B cell (primary cell): ENCODE results near the gene SPAAR. TPM values are rescaled to one million over a fixed set of nuclear protein-coding genes. Genes with fewer than 3 reads are reported as not detected.

Experiments
- ATAC-seq: fragments of 200-7000 bp; cut with Tn5 transposase; one replicate; pipeline ENCODE4 v1.10.0; 2021; ENCODE audit warnings: low read depth, mild to moderate bottlenecking, moderate number of reproducible peaks, moderate library complexity
- CTCF ChIA-PET: fragments of 350-600 bp; sonication (Branson Sonifier 250); formaldehyde crosslinking; loops from one replicate; lab custom pipeline; 2021; ENCODE audit warnings: antibody characterized with exemption, inconsistent platforms; lab: Charles Lee
- POLR2A ChIA-PET: fragments of 350-600 bp; sonication (Branson Sonifier 250); formaldehyde crosslinking; loops from one replicate; lab custom pipeline; 2021; ENCODE audit warnings: antibody characterized with exemption; lab: Charles Lee
- DNase-seq: peaks from one replicate; pipeline ENCODE4 v3.0.0; 2013
- H2AFZ ChIP-seq: 2 replicates; pipeline ENCODE4 v1.6.1; 2012; ENCODE audit warnings: mild to moderate bottlenecking, low read depth, low read length; ENCODE audit not compliant: insufficient read depth, poor library complexity, severe bottlenecking
- H3K27ac ChIP-seq, 2 donors: 1 replicate in 1 of 2; 2 replicates in 1 of 2; pipeline ENCODE4 v1.5.1; 2012 to 2013; ENCODE audit warnings: low read length in 2 of 2, mild to moderate bottlenecking in 2 of 2, moderate library complexity in 1 of 2
- H3K27me3 ChIP-seq, 4 experiments: fragments of 200-600 bp in 1 of 4; sonication (generic) in 1 of 4; replicated peaks in 1 of 4; 1 replicate in 2 of 4; 2 replicates in 2 of 4; pipeline versions ENCODE4 v1.6.1 to v1.7.0; 2013 to 2016; ENCODE audit warnings: low read length in 3 of 4, mild to moderate bottlenecking in 2 of 4, mixed read lengths in 1 of 4, moderate library complexity in 1 of 4; ENCODE audit not compliant: insufficient read depth in 4 of 4, control insufficient read depth in 3 of 4; ENCODE audit errors: control extremely low read depth in 1 of 4
- H3K36me3 ChIP-seq, 2 experiments: replicated peaks in 1 of 2; 1 replicate in 1 of 2; 2 replicates in 1 of 2; pipeline versions ENCODE4 v1.6.1 to v1.7.1; 2013; ENCODE audit warnings: low read length in 1 of 2; ENCODE audit not compliant: insufficient read depth in 2 of 2, control insufficient read depth in 1 of 2; ENCODE audit errors: control extremely low read depth in 1 of 2, extremely low read depth in 1 of 2
- H3K4me1 ChIP-seq, 2 donors: fragments of 200-600 bp in 1 of 2; sonication (generic) in 1 of 2; 1 replicate in 1 of 2; 2 replicates in 1 of 2; pipeline versions ENCODE4 v1.5.1 to v1.6.1; 2013 to 2017; ENCODE audit warnings: low read length in 2 of 2; ENCODE audit not compliant: control insufficient read depth in 2 of 2, insufficient read depth in 2 of 2
- H3K4me2 ChIP-seq: replicated peaks from 2 replicates; pipeline ENCODE3; 2012; ENCODE audit warnings: mild to moderate bottlenecking, low read depth, low read length; ENCODE audit not compliant: poor library complexity, severe bottlenecking
- H3K4me3 ChIP-seq, 5 experiments: fragments of 200-600 bp in 1 of 5; sonication (generic) in 1 of 5; 1 replicate in 3 of 5; 2 replicates in 2 of 5; pipeline versions ENCODE4 v1.5.1 to v1.7.0; 2011 to 2016; ENCODE audit warnings: low read length in 4 of 5, mild to moderate bottlenecking in 4 of 5, low read depth in 2 of 5, control low read depth in 1 of 5, moderate library complexity in 1 of 5; ENCODE audit not compliant: insufficient read depth in 1 of 5; ENCODE audit errors: control extremely low read depth in 1 of 5, extremely low read depth in 1 of 5
- H3K79me2 ChIP-seq: fragments of 200-600 bp; sonication (generic); one replicate; pipeline ENCODE4 v1.6.0; 2016; ENCODE audit warnings: low read length; ENCODE audit not compliant: control insufficient read depth, insufficient read depth
- H3K9ac ChIP-seq: fragments of 200-600 bp; sonication (generic); 2 replicates; pipeline ENCODE4 v1.6.1; 2017; ENCODE audit warnings: mild to moderate bottlenecking, low read length, moderate library complexity
- H3K9me3 ChIP-seq, 3 donors: one replicate each; pipeline versions ENCODE4 v1.6.1 to v1.7.1; 2013; ENCODE audit warnings: low read length in 2 of 3; ENCODE audit not compliant: control insufficient read depth in 2 of 3, insufficient read depth in 1 of 3; ENCODE audit errors: control extremely low read depth in 1 of 3
- H4K20me1 ChIP-seq: 2 replicates; pipeline ENCODE4 v1.6.0; 2012; ENCODE audit warnings: mild to moderate bottlenecking, low read length; ENCODE audit not compliant: insufficient read depth, control insufficient read depth, poor library complexity, severe bottlenecking
- H3K27ac Mint-ChIP-seq: one replicate; pipeline ENCODE4 v1.8.0; 2021; ENCODE audit warnings: mixed read lengths
- H3K27me3 Mint-ChIP-seq: one replicate; pipeline ENCODE4 v1.8.0; 2021; ENCODE audit warnings: mixed read lengths
- H3K4me1 Mint-ChIP-seq: one replicate; pipeline ENCODE4 v1.8.0; 2021; ENCODE audit warnings: mixed read lengths
- H3K4me3 Mint-ChIP-seq: one replicate; pipeline ENCODE4 v1.8.0; 2021; ENCODE audit warnings: mixed read lengths
- H3K9me3 Mint-ChIP-seq: one replicate; pipeline ENCODE4 v1.8.0; 2022; ENCODE audit warnings: mixed read lengths; ENCODE audit not compliant: insufficient read depth
- CTCF ChIP-seq: fragments of 200-600 bp; IDR thresholded peaks from one replicate; pipeline ENCODE4 v1.8.0; 2022; ENCODE audit warnings: antibody characterized with exemption, mild to moderate bottlenecking
- EZH2 ChIP-seq: IDR thresholded peaks from 2 replicates; pipeline ENCODE4 v1.6.1; 2012; ENCODE audit warnings: borderline replicate concordance, low read depth, mild to moderate bottlenecking, moderate library complexity, low read length; ENCODE audit not compliant: insufficient read depth, poor library complexity, severe bottlenecking
- WGBS: methylation state at CpG from one replicate; pipeline ENCODE4 v1.1.5; 2013; ENCODE audit warnings: missing lambda C conversion rate; ENCODE audit not compliant: insufficient coverage; 5-methylcytosine and 5-hydroxymethylcytosine counted together
- intact Hi-C: fragments of 100-400 bp; cut with micrococcal nuclease; formaldehyde crosslinking; loops from one replicate; pipeline ENCODE4 v1.10.0; 2022
- polyA plus RNA-seq: library from polyadenylated mRNA; depleted of rRNA; stranded (reverse); fragments of >200 nt; gene quantifications from 2 replicates; pipeline ENCODE4 v1.2.3, GENCODE V29; 2012
- total RNA-seq, 2 donors: library from RNA; stranded (reverse); fragments of 120-200 nt in 1 of 2; gene quantifications; 1 replicate in 1 of 2; 2 replicates in 1 of 2; pipeline versions ENCODE4 v1.2.3 to v1.2.4, GENCODE V29; 2013 to 2022

The SPAAR gene
- total and polyA plus RNA-seq, 2 donors (not counting 1 experiment from before 2014, with no cell fraction given): not detected

- Histone ChIP-seq H3K9me3 (peaks cover 0 to under 1% (median 0%) of the 10 kb centered on the region in 3 donors), H3K4me1 (no peaks in the 10 kb centered on the region), H3K27ac (no peak overlapping the region), H3K4me2 (no peak overlapping the region), H3K9ac (no peak overlapping the region), H3K36me3 (no peaks in the 10 kb centered on the region), H3K79me2 (no peaks in the 10 kb centered on the region), H2AFZ (no peak overlapping the region), H3K27me3 (peaks cover 0 to under 1% (median 0%) of the 10 kb centered on the region in 4 experiments), H4K20me1 (no peaks in the 10 kb centered on the region), H3K4me3 (no peak overlapping the region)
- H3K27ac Mint-ChIP-seq: no peak overlapping the region
- no peak overlapping the region for H3K4me3 Mint-ChIP-seq
- ChIA-PET CTCF (interaction anchor here (1.0 kb wide), 1 partner anchor 45 kb away, joined by 3 read pairs; no protein-coding TSS in a partner anchor), POLR2A (no interaction called here)
- peaks cover 7% of the 10 kb centered on the region for H3K27me3 Mint-ChIP-seq
- no peak for ATAC-seq
- no peaks in the 10 kb centered on the region for H3K4me1 Mint-ChIP-seq
- WGBS: 76% methylated on average over 2 of the region's 3 CpGs
- H3K9me3 Mint-ChIP-seq: peaks cover 4% of the 10 kb centered on the region
- no peak for TF ChIP-seq CTCF
- TF ChIP-seq EZH2: no peak
- no peak for DNase-seq
- intact Hi-C loops: no loop called here
Observed at GRCh38 chr9:35871545-35871944, 37.7 kb upstream of the SPAAR start.

DNA sequence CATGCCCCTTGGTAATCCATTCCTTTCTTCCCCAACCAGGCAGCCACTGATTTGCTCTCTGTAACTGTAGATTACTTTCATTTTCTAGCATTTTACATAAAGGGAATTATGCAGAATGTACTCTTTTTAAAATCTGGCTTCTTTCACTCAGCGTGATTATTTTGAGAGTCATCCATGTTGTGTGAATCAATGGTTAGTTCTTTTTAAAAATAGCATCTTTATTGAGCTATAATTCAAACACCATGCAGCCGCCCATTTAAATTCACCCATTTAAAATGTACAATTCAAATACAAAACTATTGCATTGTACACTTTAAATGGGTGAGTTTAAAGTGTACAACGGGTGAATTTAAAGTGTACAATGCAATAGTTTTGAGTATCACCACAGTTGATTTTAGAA lies 36.8 kb upstream of the SPAAR start:
- no peak for TF ChIP-seq CTCF
- TF ChIP-seq EZH2: no peak
- no CpG with 5 or more reads among the region's 3 CpGs for WGBS
- Histone ChIP-seq H4K20me1 (no peaks in the 10 kb centered on the region), H3K4me3 (no peak overlapping the region), H3K79me2 (no peaks in the 10 kb centered on the region), H3K4me2 (no peak overlapping the region), H3K27me3 (peaks cover 0 to 6% (median 2%) of the 10 kb centered on the region in 4 experiments), H3K36me3 (no peaks in the 10 kb centered on the region), H3K9ac (no peak overlapping the region), H3K9me3 (peaks cover 0 to 10% (median 3%) of the 10 kb centered on the region in 3 donors), H2AFZ (no peak overlapping the region), H3K4me1 (no peaks in the 10 kb centered on the region), H3K27ac (no peak overlapping the region)
- ChIA-PET POLR2A (no interaction called here), CTCF (interaction anchor here (0.6 to 1.3 kb wide), 2 partner anchors 82 to 641 kb away, joined by 3 to 5 read pairs; no protein-coding TSS in a partner anchor)
- intact Hi-C loops: no loop called here
- no peaks in the 10 kb centered on the region for H3K4me1 Mint-ChIP-seq
- no peak overlapping the region for H3K4me3 Mint-ChIP-seq
- H3K27ac Mint-ChIP-seq: no peak overlapping the region
- peaks cover 12% of the 10 kb centered on the region for H3K27me3 Mint-ChIP-seq
- peaks cover 7% of the 10 kb centered on the region for H3K9me3 Mint-ChIP-seq
- ATAC-seq (no peak), DNase-seq (no peak)
